Stimulated activated CD4-positive, alpha-beta T cell treated with anti-CD3 and anti-CD28 coated beads, Interleukin-12 subunit alpha, Interleukin-12 subunit beta, amount 100 ng/mL, for 48 hours (primary cell): ENCODE measurements around the gene EVL.
A peak's percentile ranks its signal among the peaks of the same experiment; 100 is the strongest.
"Not testable (repeated sequence)": the region's sequence is repeated elsewhere in the genome, so short reads cannot be mapped to it uniquely, and the experiment has no call there.

Experiments
- DNase-seq, 3 donors: peaks; one replicate each; pipeline ENCODE4 v3.0.0-alpha.2; 2020; ENCODE audit warnings: low read depth in 2 of 3, low spot score in 1 of 3

The EVL gene

GRCh38 chr14:100159094-100159864 lies 94.1 kb downstream of the EVL start, which contains the start of gene DEGS2:
DEGS2 (minus strand) TSS chr14:100159645; CDS start chr14:100159587, 58 bp downstream.
- DNase-seq = peak; percentile 31 to 52 (median 46)

- DNase-seq = no peak
Observed at GRCh38 chr14:100159865-100160533, 94.8 kb downstream of the EVL start.

- no peak for DNase-seq
Observed at GRCh38 chr14:100160534-100160916, 95.3 kb downstream of the EVL start.

GRCh38 chr14:100165376-100165775 lies 100.2 kb downstream of the EVL start:
- DNase-seq = no peak

GRCh38 chr14:100165831-100166440 lies 100.7 kb downstream of the EVL start:
- DNase-seq = no peak

- no peak for DNase-seq
Observed at GRCh38 chr14:100168506-100168905, 103.3 kb downstream of the EVL start.

GRCh38 chr14:100170880-100171279 lies 105.7 kb downstream of the EVL start:
- DNase-seq = no peak

- DNase-seq = no peak
Observed at GRCh38 chr14:100172811-100173210, 107.6 kb downstream of the EVL start.

- no peak for DNase-seq
Observed at GRCh38 chr14:100173353-100173752, 108.1 kb downstream of the EVL start.

GRCh38 chr14:100176811-100177327 lies 111.6 kb downstream of the EVL start:
- no peak for DNase-seq

- no peak for DNase-seq
Observed at GRCh38 chr14:100178691-100179090, 113.5 kb downstream of the EVL start.

- DNase-seq = not testable (repeated sequence)
Observed at GRCh38 chr14:100180671-100181070, 115.4 kb downstream of the EVL start.

GRCh38 chr14:100181876-100182551 lies 116.8 kb downstream of the EVL start:
- DNase-seq = not testable (repeated sequence)

GRCh38 chr14:100187247-100187833 lies 122.1 kb downstream of the EVL start:
- DNase-seq = no peak

- DNase-seq = no peak
Observed at GRCh38 chr14:100188392-100189030, 123.3 kb downstream of the EVL start.

- no peak for DNase-seq
Observed at GRCh38 chr14:100190126-100190525, 124.9 kb downstream of the EVL start.

GRCh38 chr14:100191584-100192249 lies 126.5 kb downstream of the EVL start:
- no peak for DNase-seq

- no peak for DNase-seq
Observed at GRCh38 chr14:100192250-100192671, 127.0 kb downstream of the EVL start.

- peak; percentile 99 to 100 (median 100) for DNase-seq
Observed at GRCh38 chr14:100192672-100193416, 127.6 kb downstream of the EVL start.
